Globus pallidus (tissue), 1 donor: ENCODE results near the gene PATJ.
"Not testable (repeated sequence)": the region's sequence is repeated elsewhere in the genome, so short reads cannot be mapped to it uniquely, and the experiment has no call there.

ENCODE experiments used
- DNase-seq: peaks from one replicate; pipeline ENCODE4 v3.0.0-alpha.2; 2015; ENCODE audit warnings: low spot score

The PATJ gene

GRCh38 chr1:62178372-62178771 is 436.1 kb downstream of the PATJ start:
- no peak for DNase-seq

DNA sequence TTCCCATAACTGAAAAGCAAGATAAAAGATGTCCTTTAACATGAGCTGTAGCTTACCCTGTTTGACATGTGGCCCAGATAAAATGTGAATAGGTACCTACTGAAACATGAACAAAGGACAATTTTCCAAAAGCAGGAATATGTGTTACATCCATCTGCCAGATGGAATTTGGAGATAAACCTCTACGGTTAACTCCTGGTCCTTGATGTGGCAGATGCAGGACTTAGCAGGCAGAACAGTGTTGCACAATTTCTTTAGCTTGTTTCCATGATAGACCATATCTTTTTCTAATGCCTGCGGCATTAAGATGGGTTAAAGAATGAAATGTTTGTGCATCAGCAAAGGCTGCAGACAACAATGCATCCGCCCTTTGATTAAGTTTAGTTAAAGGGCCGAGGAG is 437.8 kb downstream of the PATJ start:
- DNase-seq: not testable (repeated sequence)

- no peak for DNase-seq
Measured at GRCh38 chr1:62180639-62181038, 438.4 kb downstream of the PATJ start.

DNA sequence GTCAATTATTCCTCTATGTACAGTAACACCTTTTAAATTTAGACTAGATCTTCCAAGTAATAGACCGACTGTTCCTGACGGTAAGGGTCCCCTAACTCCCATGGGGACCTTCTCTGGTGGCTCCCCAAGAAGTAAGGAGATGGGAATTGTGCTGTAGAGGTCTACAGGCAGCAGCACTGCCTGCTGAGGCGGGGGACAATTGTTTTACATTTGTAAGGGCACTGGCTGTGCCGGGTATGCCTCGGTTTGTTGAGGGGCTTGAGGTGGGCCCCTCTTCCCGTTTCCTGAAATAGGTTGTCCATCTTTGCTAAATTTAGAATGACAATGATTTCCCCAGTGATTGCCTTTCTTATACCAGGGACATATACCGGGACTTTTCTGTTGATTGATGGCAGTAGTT is 439.3 kb downstream of the PATJ start:
- no peak for DNase-seq

GRCh38 chr1:62182157-62182556 is 439.9 kb downstream of the PATJ start:
- DNase-seq: not testable (repeated sequence)

DNA sequence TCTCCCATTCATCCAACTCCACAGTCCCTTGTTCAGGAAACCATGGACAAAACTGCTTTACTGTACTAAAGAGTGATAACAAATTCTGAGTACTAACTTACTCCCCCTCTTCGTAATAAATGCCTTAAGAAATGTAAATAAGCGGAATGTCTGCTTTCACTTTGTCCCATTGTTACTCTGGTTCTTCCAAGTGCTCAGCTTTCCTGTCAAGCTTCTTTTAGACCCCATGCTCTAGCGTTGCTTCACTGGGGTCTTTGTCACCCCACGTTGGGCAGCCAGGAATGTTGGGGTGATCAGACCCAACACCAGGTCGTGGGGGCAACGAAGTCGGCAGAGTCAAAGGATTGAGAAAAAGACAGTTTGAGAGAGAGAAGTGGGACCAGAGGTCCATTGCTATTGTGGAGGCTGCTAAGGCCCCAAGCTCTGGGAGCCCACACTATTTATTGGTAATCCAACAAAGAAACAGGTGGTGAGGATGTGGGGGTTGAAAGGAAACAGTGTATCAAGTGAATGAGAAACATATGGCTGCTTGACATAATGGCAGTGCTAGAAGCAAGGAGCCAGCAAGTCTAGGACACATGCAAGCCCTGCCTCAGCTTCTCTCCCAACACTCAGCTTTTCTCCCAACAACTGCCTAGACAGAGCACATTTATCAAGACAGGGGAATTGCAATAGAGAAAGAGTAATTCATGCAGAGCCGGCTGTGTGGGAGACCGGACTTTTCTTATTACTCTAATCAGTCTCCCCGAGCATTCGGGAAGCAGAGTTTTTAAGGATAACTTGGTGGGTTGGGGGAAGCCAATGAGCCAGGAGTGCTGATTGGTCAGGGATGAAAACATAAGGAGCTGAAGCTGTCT is 441.1 kb downstream of the PATJ start:
- DNase-seq: not testable (repeated sequence)

- DNase-seq: no peak
Measured at GRCh38 chr1:62184336-62184735, 442.1 kb downstream of the PATJ start.

DNA sequence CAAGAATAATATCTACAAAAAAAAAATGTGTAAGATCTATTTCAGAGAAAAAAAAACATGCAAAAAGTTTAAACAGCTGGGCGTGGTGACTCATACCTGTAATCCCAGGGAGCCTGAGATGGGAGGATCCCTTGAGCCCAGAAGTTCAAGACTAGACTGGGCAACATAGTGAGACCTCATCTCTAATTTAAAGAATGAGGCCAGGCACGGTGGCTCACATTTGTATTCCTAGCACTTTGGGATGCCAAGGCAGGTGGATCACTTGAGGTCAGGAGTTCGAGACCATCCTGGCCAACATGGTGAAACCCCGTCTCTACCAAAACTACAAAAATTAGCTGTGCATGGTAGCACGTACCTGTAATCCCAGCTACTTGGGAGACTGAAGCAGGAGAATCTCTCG is 443.0 kb downstream of the PATJ start:
- DNase-seq: not testable (repeated sequence)

DNA sequence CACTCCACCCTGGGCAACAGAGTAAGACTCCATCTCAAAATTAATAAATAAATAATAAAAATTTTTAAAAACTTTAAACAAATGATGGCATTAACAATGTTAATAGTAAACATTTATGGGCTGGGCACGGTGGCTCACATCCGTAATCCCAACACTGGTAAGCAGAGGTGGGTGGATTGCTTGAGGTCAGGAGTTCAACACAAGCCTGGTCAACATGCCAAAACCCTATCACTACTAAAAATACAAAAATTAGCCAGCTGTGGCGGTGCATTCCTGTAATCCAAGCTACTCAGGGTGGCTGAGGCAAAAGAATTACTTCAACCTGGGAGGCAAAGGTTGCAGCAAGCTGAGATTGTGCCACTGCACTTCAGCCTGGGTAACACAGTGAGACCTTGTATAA is 443.4 kb downstream of the PATJ start:
- no peak for DNase-seq

DNA sequence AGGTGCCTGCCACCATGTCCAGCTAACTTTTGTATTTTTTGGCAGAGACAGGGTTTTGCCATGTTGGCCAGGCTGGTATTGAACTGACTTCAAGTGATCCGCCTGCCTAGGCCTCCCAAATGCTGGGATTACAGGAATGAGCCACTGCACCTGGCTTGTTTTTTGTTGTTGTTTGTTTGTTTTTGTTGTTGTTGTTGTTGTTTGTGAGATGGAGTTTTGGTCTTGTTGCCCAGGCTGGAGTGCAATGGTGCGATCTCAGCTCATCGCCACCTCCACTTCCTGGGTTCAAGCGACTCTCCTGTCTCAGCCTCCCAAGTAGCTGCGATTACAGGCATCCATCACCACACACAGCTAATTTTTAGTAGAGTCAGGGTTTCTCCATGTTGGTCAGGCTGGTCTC is 445.3 kb downstream of the PATJ start:
- no peak for DNase-seq

- DNase-seq: no peak
Measured at GRCh38 chr1:62188111-62188510, 445.8 kb downstream of the PATJ start.

DNA sequence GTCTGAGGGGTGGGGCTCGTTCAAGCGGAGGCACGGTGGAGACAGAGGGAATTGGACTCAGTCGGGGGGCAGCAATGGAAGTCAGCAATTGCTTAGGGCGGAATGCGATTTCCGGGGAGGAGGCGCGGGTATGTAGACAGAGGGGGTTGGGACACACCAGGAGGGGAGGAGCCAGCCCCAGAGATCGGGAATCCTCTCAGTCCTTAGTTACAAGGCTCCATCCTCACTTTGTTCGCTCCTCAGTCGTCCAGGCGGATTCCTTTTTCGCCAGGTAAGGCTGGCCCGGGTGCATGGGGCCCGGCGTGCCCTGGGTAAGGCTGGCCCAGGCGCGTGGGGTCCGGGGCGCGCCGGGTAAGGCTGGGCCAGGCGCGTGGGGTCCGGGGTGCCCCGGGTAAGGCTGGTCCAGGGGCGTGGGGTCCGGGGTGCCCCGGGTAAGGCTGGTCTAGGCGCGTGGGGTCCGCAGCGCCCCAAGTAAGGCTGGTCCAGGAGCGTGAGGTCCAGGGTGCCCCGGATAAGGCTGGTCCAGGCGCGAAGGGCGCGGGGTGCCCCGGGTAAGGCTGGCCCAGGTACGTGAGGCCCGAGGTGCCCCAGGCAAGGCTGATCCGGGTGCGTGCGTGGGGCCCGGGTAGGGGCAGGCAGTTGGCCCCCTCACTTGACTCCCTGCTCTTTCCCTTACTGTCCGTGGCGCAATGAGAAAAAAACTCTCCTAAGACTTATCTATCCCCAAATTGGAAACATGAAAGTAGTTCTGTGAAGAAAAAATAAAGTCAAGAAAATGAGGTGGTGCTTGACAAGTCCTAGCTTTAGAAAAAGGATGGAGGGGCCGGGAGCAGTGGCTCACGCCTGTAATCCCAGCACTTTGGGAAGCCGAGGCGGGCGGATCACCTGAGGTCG is 452.6 kb downstream of the PATJ start, which contains the start of gene L1TD1:
L1TD1 (plus strand) TSS at position 199 of the 894 bp plus-strand sequence. CDS start 11,780 bp downstream, outside the sequence.
- DNase-seq: no peak

DNA sequence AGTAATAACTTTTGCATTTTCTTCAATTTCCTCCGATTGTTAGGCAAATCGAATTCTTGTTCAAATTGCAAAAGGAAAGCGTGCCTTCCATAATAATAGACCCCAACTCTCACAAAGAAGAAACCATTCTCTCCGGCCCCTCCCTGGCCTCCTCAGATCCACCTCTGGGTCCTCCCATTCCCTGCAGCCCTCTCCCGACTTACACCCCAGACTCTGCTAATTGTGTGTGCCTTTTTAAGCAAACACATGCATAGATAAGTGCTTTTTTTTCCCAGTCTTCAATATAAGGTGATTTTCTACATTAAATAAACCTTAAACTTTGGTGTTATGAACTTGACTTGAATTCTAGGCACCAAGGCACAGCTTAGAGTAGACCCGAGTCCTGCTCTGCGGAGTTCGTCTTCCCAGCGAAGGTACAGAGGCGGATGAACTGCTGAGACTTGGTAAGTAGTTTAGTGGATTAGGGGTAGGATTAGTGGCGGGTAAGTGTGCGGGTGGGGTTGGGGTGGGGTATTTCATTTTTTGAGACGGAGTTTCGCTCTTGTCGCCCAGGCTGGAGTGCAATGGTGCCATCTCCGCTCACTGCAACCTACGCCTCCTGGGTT is 453.9 kb downstream of the PATJ start:
- DNase-seq: no peak

DNA sequence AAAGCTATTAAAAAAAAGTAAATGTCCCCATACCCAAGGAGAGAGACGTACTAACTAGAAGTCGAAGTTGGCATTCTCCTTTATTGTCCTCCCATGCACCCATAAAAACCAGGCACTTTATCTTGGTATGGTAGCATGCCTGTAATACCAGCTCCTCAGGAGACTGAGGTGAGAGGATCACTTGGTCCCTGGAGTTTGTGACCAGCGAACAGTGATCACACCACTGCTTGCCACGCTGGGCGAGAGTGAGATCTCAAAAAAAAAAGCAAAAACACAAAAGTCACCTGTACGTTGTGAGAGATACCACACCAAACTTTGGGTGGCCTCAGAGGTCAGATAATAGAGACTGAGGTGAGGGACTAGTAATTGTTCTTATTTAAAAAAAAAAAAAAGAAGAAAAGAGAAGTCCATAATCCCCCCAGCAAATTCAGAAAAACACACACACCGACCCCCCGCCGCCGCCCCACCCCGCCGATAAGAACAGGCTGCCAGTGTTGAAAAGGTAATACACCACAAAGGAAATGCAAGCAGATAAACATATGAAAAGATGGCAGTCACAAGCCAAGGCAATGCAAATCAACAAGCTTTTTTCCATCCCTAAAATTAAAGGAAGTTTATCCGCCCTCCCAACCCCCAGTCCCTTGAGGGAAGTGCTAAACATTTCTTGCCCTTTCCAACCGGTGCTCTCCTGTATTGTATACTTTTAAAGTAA is 455.9 kb downstream of the PATJ start:
- no peak for DNase-seq

DNA sequence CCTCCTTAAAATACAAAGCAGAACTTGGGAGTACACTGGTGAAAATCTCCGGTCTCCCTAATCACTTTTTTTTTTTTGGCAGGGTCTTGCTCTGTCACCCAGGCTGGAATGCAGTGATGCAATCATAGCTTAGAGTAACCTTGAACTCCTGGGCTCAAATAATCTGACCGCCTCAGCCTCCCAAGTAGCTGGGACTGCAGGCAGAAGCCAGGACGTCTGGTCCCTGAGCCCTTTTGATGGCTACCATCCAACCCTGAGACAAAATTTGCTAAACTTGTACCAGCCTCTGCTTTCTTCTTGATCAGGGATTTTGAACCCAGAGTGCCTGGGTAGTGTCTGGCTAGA is 456.5 kb downstream of the PATJ start:
- no peak for DNase-seq

GRCh38 chr1:62207187-62207586 is 464.9 kb downstream of the PATJ start:
- no peak for DNase-seq

- DNase-seq: no peak
Measured at GRCh38 chr1:62208087-62208486, 465.8 kb downstream of the PATJ start.

- DNase-seq: no peak
Measured at GRCh38 chr1:62208970-62209369, 466.7 kb downstream of the PATJ start.

- DNase-seq: no peak
Measured at GRCh38 chr1:62209931-62210595, 467.8 kb downstream of the PATJ start.

DNA sequence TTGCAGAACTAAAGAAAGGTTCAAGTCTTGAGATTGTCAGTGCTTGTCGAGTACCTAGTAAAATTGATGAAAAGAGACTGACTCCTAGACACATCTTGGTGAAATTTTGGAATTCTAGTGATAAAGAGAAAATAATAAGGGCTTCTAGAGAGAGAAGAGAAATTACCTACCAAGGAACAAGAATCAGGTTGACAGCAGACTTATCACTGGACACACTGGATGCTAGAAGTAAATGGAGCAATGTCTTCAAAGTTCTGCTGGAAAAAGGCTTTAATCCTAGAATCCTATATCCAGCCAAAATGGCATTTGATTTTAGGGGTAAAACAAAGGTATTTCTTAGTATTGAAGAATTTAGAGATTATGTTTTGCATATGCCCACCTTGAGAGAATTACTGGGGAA is 468.7 kb downstream of the PATJ start:
- no peak for DNase-seq

DNA sequence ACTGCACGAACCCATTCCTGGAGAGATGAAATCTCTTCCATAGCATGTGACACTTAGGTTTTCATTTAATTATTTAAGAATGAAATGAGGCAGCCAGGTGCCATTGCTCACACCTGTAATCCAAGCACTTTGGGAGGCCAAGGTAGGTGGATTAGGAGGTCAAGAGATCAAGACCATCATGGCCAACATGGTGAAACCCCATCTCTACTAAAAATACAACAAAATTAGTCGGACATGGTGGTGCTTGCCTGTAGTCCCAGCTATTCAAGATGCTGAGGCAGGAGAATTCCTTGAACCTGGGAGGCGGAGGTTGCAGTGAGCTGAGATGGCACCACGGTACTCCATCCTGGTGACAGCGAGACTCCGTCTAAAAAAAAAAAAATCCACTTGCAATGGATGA is 470.1 kb downstream of the PATJ start:
- no peak for DNase-seq
